ENCODE results near the gene WDR33. TPM values are rescaled to one million over a fixed set of nuclear protein-coding genes. Genes with fewer than 3 reads are reported as not detected.

Gene WDR33
- total RNA-seq, 1 donor: 25.7 TPM

GRCh38 chr2:127792805-127793204 lies 18.2 kb downstream of the WDR33 start:
- no peaks in the 10 kb centered on the region for H3K36me3 ChIP-seq (ENCODE audit: insufficient read depth, low read length)
- H3K79me2 ChIP-seq (ENCODE audit: insufficient read depth, low read length): peaks cover 78% of the 10 kb centered on the region
- no peak overlapping the region for H3K4me3 ChIP-seq (ENCODE audit: insufficient read depth, low read length)
- no peak overlapping the region for H2AFZ ChIP-seq (ENCODE audit: low read length)
- H3K9me3 ChIP-seq (ENCODE audit: low read depth, low read length): no peaks in the 10 kb centered on the region
- H3K4me1 ChIP-seq (ENCODE audit: insufficient read depth, low read length): no peaks in the 10 kb centered on the region
- TF ChIP-seq, protein P1, sequence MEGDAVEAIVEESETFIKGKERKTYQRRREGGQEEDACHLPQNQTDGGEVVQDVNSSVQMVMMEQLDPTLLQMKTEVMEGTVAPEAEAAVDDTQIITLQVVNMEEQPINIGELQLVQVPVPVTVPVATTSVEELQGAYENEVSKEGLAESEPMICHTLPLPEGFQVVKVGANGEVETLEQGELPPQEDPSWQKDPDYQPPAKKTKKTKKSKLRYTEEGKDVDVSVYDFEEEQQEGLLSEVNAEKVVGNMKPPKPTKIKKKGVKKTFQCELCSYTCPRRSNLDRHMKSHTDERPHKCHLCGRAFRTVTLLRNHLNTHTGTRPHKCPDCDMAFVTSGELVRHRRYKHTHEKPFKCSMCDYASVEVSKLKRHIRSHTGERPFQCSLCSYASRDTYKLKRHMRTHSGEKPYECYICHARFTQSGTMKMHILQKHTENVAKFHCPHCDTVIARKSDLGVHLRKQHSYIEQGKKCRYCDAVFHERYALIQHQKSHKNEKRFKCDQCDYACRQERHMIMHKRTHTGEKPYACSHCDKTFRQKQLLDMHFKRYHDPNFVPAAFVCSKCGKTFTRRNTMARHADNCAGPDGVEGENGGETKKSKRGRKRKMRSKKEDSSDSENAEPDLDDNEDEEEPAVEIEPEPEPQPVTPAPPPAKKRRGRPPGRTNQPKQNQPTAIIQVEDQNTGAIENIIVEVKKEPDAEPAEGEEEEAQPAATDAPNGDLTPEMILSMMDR (IDR thresholded peaks at IDR 0.05; ENCODE audit: extremely low read depth, low read depth, low read length): no peak
- H3K27me3 ChIP-seq (ENCODE audit: insufficient read depth, low read length): no peaks in the 10 kb centered on the region
- no peak overlapping the region for H3K4me2 ChIP-seq (ENCODE audit: insufficient read depth, low read length)
- DNase-seq (ENCODE audit: insufficient read length, low spot score, missing footprints): no peak
- H3K27ac ChIP-seq (ENCODE audit: low read depth, low read length): no peak overlapping the region
- peaks cover 48% of the 10 kb centered on the region for H4K20me1 ChIP-seq (ENCODE audit: insufficient read depth, low read length)

- no peak overlapping the region for H3K27ac ChIP-seq (ENCODE audit: low read depth, low read length)
- H3K4me2 ChIP-seq (ENCODE audit: insufficient read depth, low read length): no peak overlapping the region
- H3K4me3 ChIP-seq (ENCODE audit: insufficient read depth, low read length): no peak overlapping the region
- no peaks in the 10 kb centered on the region for H3K36me3 ChIP-seq (ENCODE audit: insufficient read depth, low read length)
- TF ChIP-seq, protein P1 (IDR thresholded peaks at IDR 0.05; ENCODE audit: extremely low read depth, low read depth, low read length): no peak
- no peak overlapping the region for H2AFZ ChIP-seq (ENCODE audit: low read length)
- no peak for DNase-seq (ENCODE audit: insufficient read length, low spot score, missing footprints)
- H4K20me1 ChIP-seq (ENCODE audit: insufficient read depth, low read length): peaks cover 42% of the 10 kb centered on the region
- H3K27me3 ChIP-seq (ENCODE audit: insufficient read depth, low read length): no peaks in the 10 kb centered on the region
- no peaks in the 10 kb centered on the region for H3K4me1 ChIP-seq (ENCODE audit: insufficient read depth, low read length)
- peaks cover 65% of the 10 kb centered on the region for H3K79me2 ChIP-seq (ENCODE audit: insufficient read depth, low read length)
- H3K9me3 ChIP-seq (ENCODE audit: low read depth, low read length): no peaks in the 10 kb centered on the region
Measured at GRCh38 chr2:127790694-127791529, 20.1 kb downstream of the WDR33 start.

- H3K27me3 ChIP-seq (ENCODE audit: insufficient read depth, low read length): no peaks in the 10 kb centered on the region
- no peak overlapping the region for H3K27ac ChIP-seq (ENCODE audit: low read depth, low read length)
- H2AFZ ChIP-seq (ENCODE audit: low read length): no peak overlapping the region
- H4K20me1 ChIP-seq (ENCODE audit: insufficient read depth, low read length): peaks cover 44% of the 10 kb centered on the region
- no peaks in the 10 kb centered on the region for H3K9me3 ChIP-seq (ENCODE audit: low read depth, low read length)
- no peak overlapping the region for H3K4me3 ChIP-seq (ENCODE audit: insufficient read depth, low read length)
- H3K36me3 ChIP-seq (ENCODE audit: insufficient read depth, low read length): no peaks in the 10 kb centered on the region
- TF ChIP-seq, protein P1 (IDR thresholded peaks at IDR 0.05; ENCODE audit: extremely low read depth, low read depth, low read length): no peak
- no peak for DNase-seq (ENCODE audit: insufficient read length, low spot score, missing footprints)
- peaks cover 61% of the 10 kb centered on the region for H3K79me2 ChIP-seq (ENCODE audit: insufficient read depth, low read length)
- no peak overlapping the region for H3K4me2 ChIP-seq (ENCODE audit: insufficient read depth, low read length)
- no peaks in the 10 kb centered on the region for H3K4me1 ChIP-seq (ENCODE audit: insufficient read depth, low read length)
Measured at GRCh38 chr2:127786048-127786809, 24.7 kb downstream of the WDR33 start.

DNA sequence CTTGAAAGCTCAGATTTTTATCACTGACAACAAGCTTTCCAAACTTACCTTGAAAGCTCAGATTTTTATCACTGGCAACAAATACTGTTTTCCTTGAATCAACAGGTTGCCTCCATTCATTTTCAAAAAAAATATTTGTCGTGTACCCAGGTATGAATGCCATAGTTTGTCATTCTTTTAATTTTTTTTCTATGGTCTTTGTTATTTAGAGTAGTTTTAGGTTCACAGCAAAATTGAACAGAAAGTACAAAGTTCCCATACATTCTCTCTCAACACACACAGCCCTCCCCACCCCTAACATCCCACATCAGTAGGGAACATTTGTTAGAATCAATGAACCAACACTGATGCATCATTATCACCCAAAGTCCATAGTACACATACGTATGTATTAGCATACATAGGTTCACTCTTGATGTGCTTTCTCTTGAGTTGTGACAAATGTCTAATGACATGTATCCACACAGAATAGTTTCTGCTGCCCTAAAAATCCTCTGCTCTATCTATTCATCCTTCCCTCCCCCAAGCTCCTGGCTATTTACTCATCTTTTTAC lies 25.9 kb downstream of the WDR33 start:
- Histone ChIP-seq H3K4me1 (ENCODE audit: insufficient read depth, low read length) (no peaks in the 10 kb centered on the region), H3K4me3 (ENCODE audit: insufficient read depth, low read length) (no peak overlapping the region), H4K20me1 (ENCODE audit: insufficient read depth, low read length) (peaks cover 34% of the 10 kb centered on the region), H3K36me3 (ENCODE audit: insufficient read depth, low read length) (no peaks in the 10 kb centered on the region), H3K4me2 (ENCODE audit: insufficient read depth, low read length) (no peak overlapping the region), H3K9me3 (ENCODE audit: low read depth, low read length) (no peaks in the 10 kb centered on the region), H3K79me2 (ENCODE audit: insufficient read depth, low read length) (peaks cover 61% of the 10 kb centered on the region), H3K27ac (ENCODE audit: low read depth, low read length) (no peak overlapping the region), H3K27me3 (ENCODE audit: insufficient read depth, low read length) (no peaks in the 10 kb centered on the region), H2AFZ (ENCODE audit: low read length) (no peak overlapping the region)
- TF ChIP-seq, protein P1 (IDR thresholded peaks at IDR 0.05; ENCODE audit: extremely low read depth, low read depth, low read length): no peak
- DNase-seq (ENCODE audit: insufficient read length, low spot score, missing footprints): no peak

Measured in osteoblast (primary cell).